ENCODE results near the gene TRAPPC4. TPM values are rescaled to one million over a fixed set of nuclear protein-coding genes. Genes with fewer than 3 reads are reported as not detected.

TRAPPC4 gene
- total and polyA plus RNA-seq, 11 donors, result 21.5 to 74.8 (median 44.4) TPM

DNA sequence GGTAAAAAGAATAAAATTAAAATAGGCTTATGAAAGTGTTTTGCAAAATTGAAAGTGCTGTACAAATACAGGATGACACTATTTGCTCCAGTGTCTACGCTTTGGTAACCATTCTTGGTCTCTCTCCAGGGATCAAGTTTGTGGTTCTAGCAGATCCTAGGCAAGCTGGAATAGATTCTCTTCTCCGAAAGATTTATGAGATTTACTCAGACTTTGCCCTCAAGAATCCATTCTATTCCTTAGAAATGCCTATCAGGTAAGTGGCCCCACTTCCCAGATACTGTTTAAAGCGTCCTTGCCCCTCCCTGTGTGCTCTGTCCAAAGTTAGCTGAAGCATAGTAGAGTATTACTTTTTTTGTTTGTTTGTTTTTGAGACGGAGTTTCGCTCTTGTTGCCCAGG, 3.1 kb downstream of the TRAPPC4 start:
- ATAC-seq, result no peak
- Histone ChIP-seq H3K4me1 (peaks cover 15 to 55% (median 36%) of the 10 kb centered on the region in 12 donors), H3K4me3 (no peak overlapping the region), H3K27ac (no peak overlapping the region), H3K27me3 (no peaks in the 10 kb centered on the region), H3K9me3 (no peaks in the 10 kb centered on the region), H3K36me3 (peaks cover 0 to 67% (median 48%) of the 10 kb centered on the region in 9 donors)
- intact Hi-C loops (cut with DNase I), result no loop called here
- WGBS, 4 donors, result 92 to 96% (median 93%) methylated on average over 5 of the region's 5 CpGs
- no peak for DNase-seq
- TF ChIP-seq POLR2A (IDR thresholded peaks at IDR 0.05), result no peak
- TF ChIP-seq, protein P1, sequence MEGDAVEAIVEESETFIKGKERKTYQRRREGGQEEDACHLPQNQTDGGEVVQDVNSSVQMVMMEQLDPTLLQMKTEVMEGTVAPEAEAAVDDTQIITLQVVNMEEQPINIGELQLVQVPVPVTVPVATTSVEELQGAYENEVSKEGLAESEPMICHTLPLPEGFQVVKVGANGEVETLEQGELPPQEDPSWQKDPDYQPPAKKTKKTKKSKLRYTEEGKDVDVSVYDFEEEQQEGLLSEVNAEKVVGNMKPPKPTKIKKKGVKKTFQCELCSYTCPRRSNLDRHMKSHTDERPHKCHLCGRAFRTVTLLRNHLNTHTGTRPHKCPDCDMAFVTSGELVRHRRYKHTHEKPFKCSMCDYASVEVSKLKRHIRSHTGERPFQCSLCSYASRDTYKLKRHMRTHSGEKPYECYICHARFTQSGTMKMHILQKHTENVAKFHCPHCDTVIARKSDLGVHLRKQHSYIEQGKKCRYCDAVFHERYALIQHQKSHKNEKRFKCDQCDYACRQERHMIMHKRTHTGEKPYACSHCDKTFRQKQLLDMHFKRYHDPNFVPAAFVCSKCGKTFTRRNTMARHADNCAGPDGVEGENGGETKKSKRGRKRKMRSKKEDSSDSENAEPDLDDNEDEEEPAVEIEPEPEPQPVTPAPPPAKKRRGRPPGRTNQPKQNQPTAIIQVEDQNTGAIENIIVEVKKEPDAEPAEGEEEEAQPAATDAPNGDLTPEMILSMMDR (IDR thresholded peaks at IDR 0.05), result no peak

GRCh38 chr11:119023741-119024140, 5.2 kb downstream of the TRAPPC4 start:
- no peak for ATAC-seq
- Histone ChIP-seq H3K27me3 (no peaks in the 10 kb centered on the region), H3K27ac (peak overlapping the region in 3 of 12 donors; percentile 56 to 62 (median 59)), H3K36me3 (peaks cover 0 to 63% (median 51%) of the 10 kb centered on the region in 9 donors), H3K4me3 (no peak overlapping the region), H3K4me1 (peaks cover 11 to 51% (median 27%) of the 10 kb centered on the region in 12 donors), H3K9me3 (no peaks in the 10 kb centered on the region)
- TF ChIP-seq, protein P1 (IDR thresholded peaks at IDR 0.05), result no peak
- no peak for TF ChIP-seq POLR2A (IDR thresholded peaks at IDR 0.05)
- intact Hi-C loops (cut with DNase I), result no loop called here
- no peak for DNase-seq

- Histone ChIP-seq H3K36me3 (peaks cover 0 to 63% (median 51%) of the 10 kb centered on the region in 9 donors), H3K9me3 (no peaks in the 10 kb centered on the region), H3K27me3 (no peaks in the 10 kb centered on the region), H3K27ac (peak overlapping the region in 11 of 12 donors; percentile 9 to 71 (median 54)), H3K4me3 (peak overlapping the region in 3 of 12 donors; percentile 7 to 19 (median 16)), H3K4me1 (peaks cover 7 to 56% (median 25%) of the 10 kb centered on the region in 12 donors)
- WGBS, 4 donors, result 45 to 64% (median 60%) methylated on average over 9 to 15 of the region's 15 CpGs
- TF ChIP-seq, protein P1 (IDR thresholded peaks at IDR 0.05), result no peak
- no peak for TF ChIP-seq POLR2A (IDR thresholded peaks at IDR 0.05)
- intact Hi-C loops (cut with DNase I), result no loop called here
- DNase-seq, result peak in 1 of 5 donors; percentile 28
- ATAC-seq, result peak in 2 of 4 donors; percentile 9 to 42
These were observed 6.0 kb downstream of the TRAPPC4 start for GRCh38 chr11:119024430-119025098.

DNA sequence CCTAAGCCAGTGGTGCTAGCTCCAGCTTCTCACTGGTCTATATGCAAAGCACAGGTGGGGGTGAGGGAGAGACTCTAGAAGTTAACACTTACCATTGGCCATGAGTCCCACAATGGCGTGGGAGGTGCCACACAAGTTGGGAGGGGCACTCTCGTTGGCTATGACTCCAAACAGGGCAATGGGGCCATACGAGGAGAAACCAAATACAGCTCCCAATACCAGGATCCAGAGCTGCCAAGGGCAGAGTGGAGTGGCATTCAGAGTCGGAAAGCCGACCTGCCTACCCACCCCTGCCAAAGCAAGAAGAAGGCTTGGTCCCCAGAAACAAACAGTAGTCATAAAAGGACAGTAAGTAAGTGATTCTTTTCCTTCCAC, 6.5 kb downstream of the TRAPPC4 start:
- peaks cover 6 to 56% (median 24%) of the 10 kb centered on the region in 12 donors for H3K4me1 ChIP-seq
- peak overlapping the region in 3 of 12 donors; percentile 7 to 19 (median 16) for H3K4me3 ChIP-seq
- ATAC-seq (peak in 1 of 4 donors; percentile 5), DNase-seq (no peak)
- TF ChIP-seq, protein P1 (IDR thresholded peaks at IDR 0.05), result no peak
- TF ChIP-seq POLR2A (IDR thresholded peaks at IDR 0.05), result no peak
- H3K27me3 ChIP-seq, result no peaks in the 10 kb centered on the region
- H3K27ac ChIP-seq, result peak overlapping the region in 11 of 12 donors; percentile 9 to 71 (median 54)
- peaks cover 0 to 61% (median 51%) of the 10 kb centered on the region in 9 donors for H3K36me3 ChIP-seq
- no peaks in the 10 kb centered on the region for H3K9me3 ChIP-seq
- 65 to 77% (median 68%) methylated on average over 5 of the region's 5 CpGs for WGBS, 4 donors
- intact Hi-C loops (cut with DNase I), result no loop called here
